Measurements from ENCODE around the gene TENM4. TPM values are rescaled to one million over a fixed set of nuclear protein-coding genes. Genes with fewer than 3 reads are reported as not detected.
A peak's percentile ranks its signal among the peaks of the same experiment; 100 is the strongest.

TENM4 gene
- total RNA-seq, 1 donor from 2014 or later = 3.8 TPM

DNA sequence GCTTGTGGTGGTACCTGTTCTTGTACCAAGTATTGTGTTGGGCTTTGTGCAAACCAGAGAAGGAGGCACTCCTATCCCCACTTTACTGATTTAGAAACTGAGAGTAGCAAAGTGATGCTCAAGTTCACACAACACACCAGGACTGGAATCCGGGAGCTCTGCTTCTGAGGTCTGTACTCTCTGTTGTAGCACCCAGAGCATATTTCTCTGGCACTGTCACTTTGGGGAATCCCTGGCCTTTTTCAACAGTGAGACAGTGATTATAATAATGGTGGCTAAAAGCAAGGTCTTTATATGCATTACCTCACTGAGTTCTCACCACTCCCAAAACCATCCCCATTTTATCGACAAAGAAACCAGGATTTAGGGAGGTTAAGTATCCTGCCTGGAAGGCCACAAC lies 362.4 kb downstream of the TENM4 start:
- H3K27ac Mint-ChIP-seq (ENCODE audit: unreplicated experiment) = peak overlapping the region; percentile 83

DNA sequence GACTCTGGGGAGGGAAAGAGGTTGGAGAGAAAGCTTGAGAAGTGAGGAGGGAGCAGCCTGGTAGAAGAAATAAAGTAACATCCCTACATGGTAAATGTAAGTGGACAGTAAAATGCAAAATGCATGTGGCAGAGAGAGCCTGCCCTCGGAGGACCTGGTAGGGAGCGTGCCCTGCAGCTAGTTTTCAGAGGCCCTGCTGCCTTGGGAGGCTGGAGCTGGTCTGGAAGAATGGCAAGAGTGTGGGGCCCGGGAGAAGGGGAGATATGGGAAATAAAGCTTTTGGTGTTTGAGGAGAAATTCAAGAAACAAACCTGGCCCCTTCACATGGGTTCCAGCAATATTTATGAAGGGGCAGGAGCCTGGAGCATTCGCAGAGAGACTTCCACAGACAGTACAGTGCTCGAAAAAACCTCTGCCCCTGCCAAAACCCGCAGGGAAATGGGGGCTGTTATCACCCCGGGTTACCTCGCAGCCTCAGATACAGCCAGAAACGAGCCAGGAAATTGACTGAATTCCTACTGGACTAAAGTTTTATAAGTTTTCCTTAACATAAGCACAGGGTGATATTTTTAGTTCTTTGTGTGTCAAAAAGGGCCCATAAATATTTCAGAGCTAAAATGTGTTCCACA lies 363.0 kb downstream of the TENM4 start:
- H3K27me3 Mint-ChIP-seq (ENCODE audit: low read depth) = no peaks in the 10 kb centered on the region
- peak overlapping the region; percentile 83 for H3K27ac Mint-ChIP-seq (ENCODE audit: unreplicated experiment)
- TF ChIP-seq, protein P1, sequence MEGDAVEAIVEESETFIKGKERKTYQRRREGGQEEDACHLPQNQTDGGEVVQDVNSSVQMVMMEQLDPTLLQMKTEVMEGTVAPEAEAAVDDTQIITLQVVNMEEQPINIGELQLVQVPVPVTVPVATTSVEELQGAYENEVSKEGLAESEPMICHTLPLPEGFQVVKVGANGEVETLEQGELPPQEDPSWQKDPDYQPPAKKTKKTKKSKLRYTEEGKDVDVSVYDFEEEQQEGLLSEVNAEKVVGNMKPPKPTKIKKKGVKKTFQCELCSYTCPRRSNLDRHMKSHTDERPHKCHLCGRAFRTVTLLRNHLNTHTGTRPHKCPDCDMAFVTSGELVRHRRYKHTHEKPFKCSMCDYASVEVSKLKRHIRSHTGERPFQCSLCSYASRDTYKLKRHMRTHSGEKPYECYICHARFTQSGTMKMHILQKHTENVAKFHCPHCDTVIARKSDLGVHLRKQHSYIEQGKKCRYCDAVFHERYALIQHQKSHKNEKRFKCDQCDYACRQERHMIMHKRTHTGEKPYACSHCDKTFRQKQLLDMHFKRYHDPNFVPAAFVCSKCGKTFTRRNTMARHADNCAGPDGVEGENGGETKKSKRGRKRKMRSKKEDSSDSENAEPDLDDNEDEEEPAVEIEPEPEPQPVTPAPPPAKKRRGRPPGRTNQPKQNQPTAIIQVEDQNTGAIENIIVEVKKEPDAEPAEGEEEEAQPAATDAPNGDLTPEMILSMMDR (IDR thresholded peaks at IDR 0.05) = no peak
- no peaks in the 10 kb centered on the region for H3K36me3 Mint-ChIP-seq (ENCODE audit: low read depth)
- no peak for DNase-seq (ENCODE audit: low spot score)
- peak overlapping the region; percentile 20 for H3K4me3 Mint-ChIP-seq (ENCODE audit: unreplicated experiment)
- peaks cover 43% of the 10 kb centered on the region for H3K4me1 Mint-ChIP-seq (ENCODE audit: low read depth)
- no peaks in the 10 kb centered on the region for H3K9me3 Mint-ChIP-seq (ENCODE audit: low read depth)

More for the DNA sequence above, 362.4 kb downstream of the TENM4 start:
- no peak for DNase-seq (ENCODE audit: low spot score)
- no peaks in the 10 kb centered on the region for H3K36me3 Mint-ChIP-seq (ENCODE audit: low read depth)
- TF ChIP-seq, protein P1 (IDR thresholded peaks at IDR 0.05) = no peak
- no peaks in the 10 kb centered on the region for H3K9me3 Mint-ChIP-seq (ENCODE audit: low read depth)
- H3K27me3 Mint-ChIP-seq (ENCODE audit: low read depth) = no peaks in the 10 kb centered on the region
- peaks cover 43% of the 10 kb centered on the region for H3K4me1 Mint-ChIP-seq (ENCODE audit: low read depth)
- no peak overlapping the region for H3K4me3 Mint-ChIP-seq (ENCODE audit: unreplicated experiment)

DNA sequence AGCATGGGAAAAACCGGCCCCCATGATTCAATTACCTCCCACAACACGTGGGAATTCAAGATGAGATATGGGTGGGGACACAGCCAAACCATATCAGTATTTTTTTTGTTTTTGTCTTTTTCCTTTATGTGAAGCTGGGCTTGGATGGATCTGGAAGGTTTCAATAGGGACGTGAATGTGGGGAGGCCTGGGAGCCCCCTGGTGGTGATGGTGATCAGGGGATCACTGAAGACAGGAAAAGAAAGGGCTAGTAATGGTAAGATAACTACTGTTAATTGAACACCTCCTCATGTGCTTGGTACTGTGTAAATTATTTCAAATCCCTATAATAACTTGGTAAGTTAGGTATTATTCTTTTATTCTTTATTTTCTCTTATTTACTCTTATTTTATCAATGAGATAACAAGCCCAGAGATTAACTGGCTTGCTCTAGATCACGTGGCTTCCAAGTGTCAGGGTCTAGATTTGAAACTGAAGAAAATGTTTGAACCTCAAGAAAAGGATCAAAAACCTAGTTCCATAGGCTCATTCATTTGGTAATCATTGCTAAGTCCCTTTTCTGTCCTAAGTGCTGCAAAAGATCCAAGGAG lies 364.2 kb downstream of the TENM4 start:
- Mint-ChIP-seq H3K4me3 (ENCODE audit: unreplicated experiment) (no peak overlapping the region), H3K36me3 (ENCODE audit: low read depth) (no peaks in the 10 kb centered on the region), H3K9me3 (ENCODE audit: low read depth) (no peaks in the 10 kb centered on the region), H3K4me1 (ENCODE audit: low read depth) (peaks cover 43% of the 10 kb centered on the region), H3K27me3 (ENCODE audit: low read depth) (no peaks in the 10 kb centered on the region), H3K27ac (ENCODE audit: unreplicated experiment) (no peak overlapping the region)
- no peak for DNase-seq (ENCODE audit: low spot score)
- TF ChIP-seq, protein P1 (IDR thresholded peaks at IDR 0.05) = peak; percentile 76

DNA sequence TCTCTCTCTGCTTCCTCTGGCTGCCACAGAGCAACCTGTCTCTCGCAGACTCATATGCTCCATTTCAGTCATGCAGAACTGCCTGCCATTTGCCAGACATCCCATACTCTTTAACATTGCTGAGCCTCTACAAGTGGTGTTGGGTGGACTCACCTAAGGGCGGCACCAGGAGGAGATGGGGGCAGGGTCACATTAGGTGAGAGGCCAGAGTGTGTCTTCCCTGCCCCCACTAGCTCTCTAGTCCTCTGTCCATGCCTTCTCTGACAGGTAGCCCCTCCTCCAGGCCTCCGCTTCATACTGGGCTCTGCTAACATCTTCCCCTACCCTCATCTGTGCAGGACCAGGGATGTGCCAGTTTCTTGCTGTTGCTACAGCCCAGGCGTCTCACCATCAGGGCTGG lies 366.3 kb downstream of the TENM4 start:
- Mint-ChIP-seq H3K4me1 (ENCODE audit: low read depth) (peaks cover 31% of the 10 kb centered on the region), H3K27ac (ENCODE audit: unreplicated experiment) (no peak overlapping the region), H3K36me3 (ENCODE audit: low read depth) (no peaks in the 10 kb centered on the region), H3K4me3 (ENCODE audit: unreplicated experiment) (no peak overlapping the region), H3K27me3 (ENCODE audit: low read depth) (no peaks in the 10 kb centered on the region), H3K9me3 (ENCODE audit: low read depth) (no peaks in the 10 kb centered on the region)
- no peak for DNase-seq (ENCODE audit: low spot score)
- TF ChIP-seq, protein P1 (IDR thresholded peaks at IDR 0.05) = no peak

DNA sequence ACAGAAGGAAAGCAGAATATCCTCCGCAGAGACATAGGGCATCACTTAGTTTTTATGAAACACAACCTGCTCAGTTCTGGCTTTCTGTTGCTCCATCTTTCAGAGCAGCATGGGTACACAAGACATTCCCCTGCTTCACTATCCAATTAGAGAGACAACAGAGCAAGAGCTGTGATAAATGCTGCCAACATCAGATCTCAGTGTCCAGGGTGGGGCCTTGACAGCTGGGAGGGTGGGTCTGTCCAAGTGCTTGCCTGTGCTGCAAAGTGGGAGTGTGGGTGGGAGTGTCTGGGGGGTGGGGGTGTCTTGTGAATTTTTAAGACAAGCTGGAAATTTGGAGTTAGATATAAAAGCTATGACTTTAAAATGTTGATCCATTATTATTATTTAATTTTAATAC lies 369.6 kb downstream of the TENM4 start:
- DNase-seq (ENCODE audit: low spot score) = no peak
- H3K27me3 Mint-ChIP-seq (ENCODE audit: low read depth) = no peaks in the 10 kb centered on the region
- no peak overlapping the region for H3K4me3 Mint-ChIP-seq (ENCODE audit: unreplicated experiment)
- TF ChIP-seq, protein P1 (IDR thresholded peaks at IDR 0.05) = no peak
- no peaks in the 10 kb centered on the region for H3K36me3 Mint-ChIP-seq (ENCODE audit: low read depth)
- H3K4me1 Mint-ChIP-seq (ENCODE audit: low read depth) = peaks cover 9% of the 10 kb centered on the region
- no peak overlapping the region for H3K27ac Mint-ChIP-seq (ENCODE audit: unreplicated experiment)
- H3K9me3 Mint-ChIP-seq (ENCODE audit: low read depth) = no peaks in the 10 kb centered on the region

Measured in chondrocyte (in vitro differentiated cells).